ENCODE results near the gene FAM3A.

The FAM3A gene

GRCh38 chrX:154532690-154533089 is 16.7 kb upstream of the FAM3A start:
- DNase-seq, result no peak

GRCh38 chrX:154531626-154532025 is 15.6 kb upstream of the FAM3A start:
- peak; percentile 88 for DNase-seq

GRCh38 chrX:154530286-154530685 is 14.3 kb upstream of the FAM3A start:
- DNase-seq, result no peak

GRCh38 chrX:154529206-154529612 is 13.2 kb upstream of the FAM3A start:
- DNase-seq, result peak; percentile 71

- peak; percentile 72 for DNase-seq
Measured at GRCh38 chrX:154526901-154527675, 11.1 kb upstream of the FAM3A start.

- DNase-seq, result no peak
Measured at GRCh38 chrX:154525606-154526490, 9.8 kb upstream of the FAM3A start.

- DNase-seq, result no peak
Measured at GRCh38 chrX:154519389-154519788, 3.4 kb upstream of the FAM3A start.

- no peak for DNase-seq
Measured at GRCh38 chrX:154517101-154517781, 1.2 kb upstream of the FAM3A start.

GRCh38 chrX:154516656-154517100 is 646 bp upstream of the FAM3A start:
- DNase-seq, result no peak

- no peak for DNase-seq
Measured at GRCh38 chrX:154515090-154515965, 704 bp downstream of the FAM3A start.

- no peak for DNase-seq
Measured at GRCh38 chrX:154513716-154514115, 2.3 kb downstream of the FAM3A start.

GRCh38 chrX:154512879-154513553 is 3.0 kb downstream of the FAM3A start:
- no peak for DNase-seq

- no peak for DNase-seq
Measured at GRCh38 chrX:154511761-154512160, 4.3 kb downstream of the FAM3A start.

GRCh38 chrX:154509455-154509854 is 6.6 kb downstream of the FAM3A start:
- no peak for DNase-seq

GRCh38 chrX:154508384-154508745 is 7.7 kb downstream of the FAM3A start:
- no peak for DNase-seq

- DNase-seq, result no peak
Measured at GRCh38 chrX:154507673-154508383, 8.2 kb downstream of the FAM3A start.

- DNase-seq, result no peak
Measured at GRCh38 chrX:154506483-154507332, 9.3 kb downstream of the FAM3A start.

- DNase-seq, result peak; percentile 56
Measured at GRCh38 chrX:154505734-154506133, 10.3 kb downstream of the FAM3A start.

GRCh38 chrX:154502989-154503388 is 13.0 kb downstream of the FAM3A start:
- DNase-seq, result no peak

- DNase-seq, result no peak
Measured at GRCh38 chrX:154502098-154502497, 13.9 kb downstream of the FAM3A start.
